Upper lobe of left lung (tissue), 4 donors: ENCODE results near the gene ARHGAP26.

ENCODE experiments used
- CTCF ChIP-seq, 6 experiments: fragments of 450-650 bp in 4 of 6; fragments of 200-600 bp in 2 of 6; sonication (generic) in 2 of 6; IDR thresholded peaks; one replicate each; pipeline ENCODE4 v1.5.1; 2016 to 2019; ENCODE audit warnings: antibody characterized with exemption in 6 of 6
- EP300 ChIP-seq, 4 donors: sonication (generic); formaldehyde crosslinking; IDR thresholded peaks; one replicate each; pipeline ENCODE4 v1.5.1; 2017; ENCODE audit warnings: antibody characterized with exemption in 4 of 4, control low read depth in 2 of 4
- POLR2A ChIP-seq, 4 donors: fragments of 450-650 bp; IDR thresholded peaks; one replicate each; pipeline ENCODE4 v1.5.1; 2016 to 2017; ENCODE audit warnings: antibody characterized with exemption in 4 of 4, mild to moderate bottlenecking in 2 of 4
- POLR2AphosphoS5 ChIP-seq, 2 donors: sonication (generic); formaldehyde crosslinking; IDR thresholded peaks; one replicate each; pipeline ENCODE4 v1.5.1; 2017; ENCODE audit warnings: antibody characterized with exemption in 2 of 2

DNA sequence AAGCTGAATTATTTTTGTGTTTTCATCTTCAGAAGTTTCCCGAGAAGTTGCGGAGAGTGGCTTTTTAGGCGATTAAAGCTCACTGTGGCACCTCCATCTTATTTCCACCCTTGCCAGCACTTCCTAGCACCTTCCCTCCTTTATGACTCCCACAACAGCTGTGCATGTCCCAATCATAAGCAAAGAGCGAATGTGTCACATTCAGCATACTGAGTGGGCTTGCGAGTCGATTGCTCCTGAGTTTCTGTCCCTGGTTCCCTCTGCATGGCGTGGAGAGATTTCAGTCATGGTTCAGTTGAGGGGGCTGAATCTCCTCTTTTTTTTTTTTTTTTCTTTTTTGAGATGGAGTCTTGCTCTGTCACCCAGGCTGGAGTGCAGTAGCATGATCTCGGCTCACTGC is 144.9 kb downstream of the ARHGAP26 start:
- TF ChIP-seq POLR2A (IDR thresholded peaks at IDR 0.05) (no peak), CTCF (IDR thresholded peaks at IDR 0.05) (no peak), POLR2AphosphoS5 (IDR thresholded peaks at IDR 0.05) (no peak), EP300 (IDR thresholded peaks at IDR 0.05) (no peak)
